Neural crest cell (in vitro differentiated cells): ENCODE results near the gene RECQL5. TPM values are rescaled to one million over a fixed set of nuclear protein-coding genes. Genes with fewer than 3 reads are reported as not detected.
A peak's percentile ranks its signal among the peaks of the same experiment; 100 is the strongest.

ENCODE experiments used
- DNase-seq: peaks from one replicate; pipeline ENCODE4 v3.0.0; 2021; ENCODE audit warnings: low read depth, mixed read lengths, low spot score
- H3K27ac Mint-ChIP-seq: one replicate; pipeline ENCODE4 v1.8.0; 2021; ENCODE audit warnings: mild to moderate bottlenecking, mixed read lengths; ENCODE audit not compliant: unreplicated experiment
- H3K27me3 Mint-ChIP-seq: 2 replicates; pipeline ENCODE4 v1.8.0; 2021; ENCODE audit warnings: low read depth, mild to moderate bottlenecking, mixed read lengths
- H3K36me3 Mint-ChIP-seq: 2 replicates; pipeline ENCODE4 v1.8.0; 2021; ENCODE audit warnings: low read depth, mild to moderate bottlenecking, mixed read lengths
- H3K4me1 Mint-ChIP-seq: 2 replicates; pipeline ENCODE4 v1.8.0; 2021; ENCODE audit warnings: mixed read lengths
- H3K4me3 Mint-ChIP-seq: one replicate; pipeline ENCODE4 v1.8.0; 2021; ENCODE audit warnings: mild to moderate bottlenecking, mixed read lengths
- H3K9me3 Mint-ChIP-seq: 2 replicates; pipeline ENCODE4 v1.8.0; 2021; ENCODE audit warnings: mixed read lengths
- CTCF ChIP-seq: fragments of 200-600 bp; sonication (generic); conservative IDR thresholded peaks from 2 replicates; pipeline ENCODE4 v1.5.0; 2021; ENCODE audit warnings: antibody characterized with exemption, mild to moderate bottlenecking
- total RNA-seq: library from RNA; stranded (reverse); gene quantifications from 2 replicates; pipeline ENCODE4 v1.2.1, GENCODE V29; 2021

RECQL5 gene
- total RNA-seq, 1 donor from 2014 or later, result 47.3 TPM

- Mint-ChIP-seq H3K27ac (no peak overlapping the region), H3K27me3 (no peaks in the 10 kb centered on the region), H3K4me3 (peak overlapping the region; percentile 56), H3K9me3 (no peaks in the 10 kb centered on the region), H3K36me3 (peaks cover 7% of the 10 kb centered on the region), H3K4me1 (peaks cover 35% of the 10 kb centered on the region)
- DNase-seq, result no peak
- TF ChIP-seq CTCF, result no peak
Observed at GRCh38 chr17:75665981-75666380, 973 bp downstream of the RECQL5 start.

GRCh38 chr17:75664099-75664549 is 2.8 kb downstream of the RECQL5 start:
- Mint-ChIP-seq H3K9me3 (no peaks in the 10 kb centered on the region), H3K4me3 (peak overlapping the region; percentile 8)

GRCh38 chr17:75662511-75662910 is 4.4 kb downstream of the RECQL5 start:
- no peak overlapping the region for H3K27ac Mint-ChIP-seq
- no peaks in the 10 kb centered on the region for H3K9me3 Mint-ChIP-seq
- H3K36me3 Mint-ChIP-seq, result no peaks in the 10 kb centered on the region
- H3K4me3 Mint-ChIP-seq, result no peak overlapping the region
- TF ChIP-seq CTCF, result no peak
- H3K4me1 Mint-ChIP-seq, result peaks cover 23% of the 10 kb centered on the region
- no peaks in the 10 kb centered on the region for H3K27me3 Mint-ChIP-seq
- DNase-seq, result no peak

More at GRCh38 chr17:75664099-75664549, 2.8 kb downstream of the RECQL5 start:
- TF ChIP-seq CTCF, result no peak
- H3K36me3 Mint-ChIP-seq, result peaks cover 4% of the 10 kb centered on the region
- no peak for DNase-seq
- H3K27ac Mint-ChIP-seq, result no peak overlapping the region
- H3K4me1 Mint-ChIP-seq, result peaks cover 29% of the 10 kb centered on the region
- no peaks in the 10 kb centered on the region for H3K27me3 Mint-ChIP-seq

DNA sequence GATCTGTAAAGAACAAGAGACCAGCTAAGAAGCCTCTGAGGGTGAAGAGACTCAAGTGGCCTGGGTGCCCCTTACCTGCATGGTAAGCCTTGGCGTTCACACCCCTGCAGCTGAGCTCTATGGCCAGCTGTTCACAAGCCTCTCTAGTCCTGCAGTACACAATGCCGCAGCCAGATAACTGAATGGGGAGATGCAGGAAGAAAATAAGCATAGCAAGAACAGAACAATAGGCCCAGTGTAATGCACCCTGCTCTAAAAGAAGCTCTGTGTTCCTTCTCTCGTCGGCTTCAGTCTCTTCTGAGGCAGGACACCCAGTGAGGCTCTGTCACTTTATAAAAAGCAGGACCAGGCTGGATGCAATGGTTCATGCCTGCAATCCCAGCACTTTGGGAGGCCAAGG is 5.4 kb downstream of the RECQL5 start:
- TF ChIP-seq CTCF, result no peak
- no peaks in the 10 kb centered on the region for H3K9me3 Mint-ChIP-seq
- H3K4me3 Mint-ChIP-seq, result peak overlapping the region; percentile 82
- no peak overlapping the region for H3K27ac Mint-ChIP-seq
- H3K27me3 Mint-ChIP-seq, result no peaks in the 10 kb centered on the region
- H3K36me3 Mint-ChIP-seq, result no peaks in the 10 kb centered on the region
- peaks cover 23% of the 10 kb centered on the region for H3K4me1 Mint-ChIP-seq
- peak; percentile 14 for DNase-seq

DNA sequence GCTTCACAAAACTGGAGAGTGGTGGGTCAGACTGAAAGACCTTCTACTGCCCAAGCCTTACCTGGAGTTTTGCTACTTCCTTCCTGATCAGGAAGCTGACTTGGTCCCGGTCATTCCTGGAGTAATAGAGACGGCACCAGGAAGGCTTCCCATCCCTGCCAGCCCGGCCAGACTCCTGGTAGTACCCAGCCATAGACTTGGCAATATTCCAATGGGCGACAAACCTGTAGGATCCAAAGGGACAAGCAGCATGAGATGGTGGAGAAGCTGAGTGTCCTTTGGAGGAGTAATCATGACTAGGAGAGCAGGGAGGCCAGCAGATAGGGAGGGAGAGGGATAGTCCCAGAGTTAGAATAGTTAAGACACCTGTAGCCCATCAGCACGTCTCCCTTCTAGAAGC is 8.7 kb downstream of the RECQL5 start:
- no peak for TF ChIP-seq CTCF
- Mint-ChIP-seq H3K27me3 (no peaks in the 10 kb centered on the region), H3K4me1 (peaks cover 16% of the 10 kb centered on the region), H3K27ac (peak overlapping the region; percentile 43), H3K4me3 (no peak overlapping the region), H3K9me3 (no peaks in the 10 kb centered on the region), H3K36me3 (no peaks in the 10 kb centered on the region)
- DNase-seq, result no peak

GRCh38 chr17:75654176-75654575 is 12.8 kb downstream of the RECQL5 start:
- Mint-ChIP-seq H3K36me3 (no peaks in the 10 kb centered on the region), H3K4me1 (peaks cover 10% of the 10 kb centered on the region), H3K4me3 (no peak overlapping the region), H3K9me3 (no peaks in the 10 kb centered on the region), H3K27ac (no peak overlapping the region), H3K27me3 (no peaks in the 10 kb centered on the region)
- DNase-seq, result no peak
- peak; percentile 30 for TF ChIP-seq CTCF
